B cell (primary cell): ENCODE data around the gene RABGAP1L.

ENCODE experiments used
- EZH2 ChIP-seq: IDR thresholded peaks from 2 replicates; pipeline ENCODE4 v1.6.1; 2012; ENCODE audit warnings: borderline replicate concordance, low read depth, mild to moderate bottlenecking, moderate library complexity, low read length; ENCODE audit not compliant: insufficient read depth, poor library complexity, severe bottlenecking
- TF ChIP-seq, protein P1 (sequence below): fragments of 200-600 bp; IDR thresholded peaks from one replicate; pipeline ENCODE4 v1.8.0; 2022; ENCODE audit warnings: antibody characterized with exemption, mild to moderate bottlenecking

DNA sequence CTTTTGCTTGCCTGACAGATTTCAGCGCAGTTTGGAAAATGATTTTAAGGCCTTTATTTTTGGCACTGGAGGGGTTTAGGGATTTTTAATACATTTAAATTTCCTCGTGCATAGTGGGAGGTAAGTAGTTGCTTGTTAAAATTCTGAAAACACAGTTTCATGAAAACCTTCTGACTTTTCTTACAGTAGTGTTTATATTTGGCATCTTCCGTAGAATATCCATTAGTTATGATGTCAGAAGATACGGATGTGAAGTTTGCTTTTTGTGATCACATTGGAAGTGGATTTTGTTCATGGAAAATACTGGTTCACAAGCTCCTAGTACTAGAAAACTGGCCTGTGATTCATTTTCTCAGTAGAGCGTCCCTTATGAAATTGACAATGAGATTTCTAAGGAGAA lies 1.3 kb downstream of the RABGAP1L start:
- TF ChIP-seq, protein P1, sequence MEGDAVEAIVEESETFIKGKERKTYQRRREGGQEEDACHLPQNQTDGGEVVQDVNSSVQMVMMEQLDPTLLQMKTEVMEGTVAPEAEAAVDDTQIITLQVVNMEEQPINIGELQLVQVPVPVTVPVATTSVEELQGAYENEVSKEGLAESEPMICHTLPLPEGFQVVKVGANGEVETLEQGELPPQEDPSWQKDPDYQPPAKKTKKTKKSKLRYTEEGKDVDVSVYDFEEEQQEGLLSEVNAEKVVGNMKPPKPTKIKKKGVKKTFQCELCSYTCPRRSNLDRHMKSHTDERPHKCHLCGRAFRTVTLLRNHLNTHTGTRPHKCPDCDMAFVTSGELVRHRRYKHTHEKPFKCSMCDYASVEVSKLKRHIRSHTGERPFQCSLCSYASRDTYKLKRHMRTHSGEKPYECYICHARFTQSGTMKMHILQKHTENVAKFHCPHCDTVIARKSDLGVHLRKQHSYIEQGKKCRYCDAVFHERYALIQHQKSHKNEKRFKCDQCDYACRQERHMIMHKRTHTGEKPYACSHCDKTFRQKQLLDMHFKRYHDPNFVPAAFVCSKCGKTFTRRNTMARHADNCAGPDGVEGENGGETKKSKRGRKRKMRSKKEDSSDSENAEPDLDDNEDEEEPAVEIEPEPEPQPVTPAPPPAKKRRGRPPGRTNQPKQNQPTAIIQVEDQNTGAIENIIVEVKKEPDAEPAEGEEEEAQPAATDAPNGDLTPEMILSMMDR = no peak
- no peak for TF ChIP-seq EZH2
